Measurements from ENCODE around the gene TLE5.
"Not testable (repeated sequence)": the region's sequence is repeated elsewhere in the genome, so short reads cannot be mapped to it uniquely, and the experiment has no call there.

TLE5 gene

GRCh38 chr19:3013263-3013725, 49.0 kb downstream of the TLE5 start:
- peaks cover 8% of the 10 kb centered on the region for H3K36me3 ChIP-seq (ENCODE audit: control insufficient read depth, insufficient read depth, low read length)

GRCh38 chr19:3012621-3013262, 49.6 kb downstream of the TLE5 start:
- H3K36me3 ChIP-seq (ENCODE audit: control insufficient read depth, insufficient read depth, low read length) = peaks cover 8% of the 10 kb centered on the region

More at GRCh38 chr19:3013263-3013725, 49.0 kb downstream of the TLE5 start:
- H3K4me1 ChIP-seq (ENCODE audit: control insufficient read depth, insufficient read depth, low read length, poor library complexity, severe bottlenecking) = no peaks in the 10 kb centered on the region
- no peak overlapping the region for H3K27ac ChIP-seq (ENCODE audit: insufficient read depth, low read length, poor library complexity, severe bottlenecking)
- no peaks in the 10 kb centered on the region for H3K27me3 ChIP-seq (replicated peaks; ENCODE audit: control insufficient read depth, insufficient read depth, low read length, poor library complexity, severe bottlenecking)
- no peaks in the 10 kb centered on the region for H3K9me3 ChIP-seq (ENCODE audit: control insufficient read depth, low read length)
- H3K4me3 ChIP-seq (ENCODE audit: insufficient read depth, low read depth, low read length, poor library complexity, severe bottlenecking) = no peak overlapping the region
- DNase-seq = no peak

GRCh38 chr19:3012059-3012458, 50.2 kb downstream of the TLE5 start:
- not testable (repeated sequence) for H3K9me3 ChIP-seq (ENCODE audit: control insufficient read depth, low read length); H3K27ac ChIP-seq (ENCODE audit: insufficient read depth, low read length, poor library complexity, severe bottlenecking); H3K36me3 ChIP-seq (ENCODE audit: control insufficient read depth, insufficient read depth, low read length); H3K4me1 ChIP-seq (ENCODE audit: control insufficient read depth, insufficient read depth, low read length, poor library complexity, severe bottlenecking); DNase-seq; H3K4me3 ChIP-seq (ENCODE audit: insufficient read depth, low read depth, low read length, poor library complexity, severe bottlenecking); H3K27me3 ChIP-seq (replicated peaks; ENCODE audit: control insufficient read depth, insufficient read depth, low read length, poor library complexity, severe bottlenecking)

More at GRCh38 chr19:3012621-3013262, 49.6 kb downstream of the TLE5 start:
- DNase-seq = no peak
- Histone ChIP-seq H3K9me3 (ENCODE audit: control insufficient read depth, low read length) (no peaks in the 10 kb centered on the region), H3K27ac (ENCODE audit: insufficient read depth, low read length, poor library complexity, severe bottlenecking) (no peak overlapping the region), H3K4me3 (ENCODE audit: insufficient read depth, low read depth, low read length, poor library complexity, severe bottlenecking) (no peak overlapping the region), H3K27me3 (replicated peaks; ENCODE audit: control insufficient read depth, insufficient read depth, low read length, poor library complexity, severe bottlenecking) (no peaks in the 10 kb centered on the region), H3K4me1 (ENCODE audit: control insufficient read depth, insufficient read depth, low read length, poor library complexity, severe bottlenecking) (no peaks in the 10 kb centered on the region)

- no peaks in the 10 kb centered on the region for H3K4me1 ChIP-seq (ENCODE audit: control insufficient read depth, insufficient read depth, low read length, poor library complexity, severe bottlenecking)
- H3K27me3 ChIP-seq (replicated peaks; ENCODE audit: control insufficient read depth, insufficient read depth, low read length, poor library complexity, severe bottlenecking) = no peaks in the 10 kb centered on the region
- H3K27ac ChIP-seq (ENCODE audit: insufficient read depth, low read length, poor library complexity, severe bottlenecking) = no peak overlapping the region
- no peak for DNase-seq
- no peaks in the 10 kb centered on the region for H3K9me3 ChIP-seq (ENCODE audit: control insufficient read depth, low read length)
- peaks cover 8% of the 10 kb centered on the region for H3K36me3 ChIP-seq (ENCODE audit: control insufficient read depth, insufficient read depth, low read length)
- no peak overlapping the region for H3K4me3 ChIP-seq (ENCODE audit: insufficient read depth, low read depth, low read length, poor library complexity, severe bottlenecking)
Measured at GRCh38 chr19:3010871-3011270, 51.4 kb downstream of the TLE5 start.

- DNase-seq = no peak
- Histone ChIP-seq H3K4me1 (ENCODE audit: control insufficient read depth, insufficient read depth, low read length, poor library complexity, severe bottlenecking) (no peaks in the 10 kb centered on the region), H3K9me3 (ENCODE audit: control insufficient read depth, low read length) (no peaks in the 10 kb centered on the region), H3K36me3 (ENCODE audit: control insufficient read depth, insufficient read depth, low read length) (peaks cover 8% of the 10 kb centered on the region), H3K27me3 (replicated peaks; ENCODE audit: control insufficient read depth, insufficient read depth, low read length, poor library complexity, severe bottlenecking) (no peaks in the 10 kb centered on the region), H3K4me3 (ENCODE audit: insufficient read depth, low read depth, low read length, poor library complexity, severe bottlenecking) (no peak overlapping the region), H3K27ac (ENCODE audit: insufficient read depth, low read length, poor library complexity, severe bottlenecking) (no peak overlapping the region)
Measured at GRCh38 chr19:3008994-3009393, 53.3 kb downstream of the TLE5 start.

GRCh38 chr19:3007975-3008374, 54.3 kb downstream of the TLE5 start:
- DNase-seq = no peak
- Histone ChIP-seq H3K27ac (ENCODE audit: insufficient read depth, low read length, poor library complexity, severe bottlenecking) (no peak overlapping the region), H3K27me3 (replicated peaks; ENCODE audit: control insufficient read depth, insufficient read depth, low read length, poor library complexity, severe bottlenecking) (no peaks in the 10 kb centered on the region), H3K36me3 (ENCODE audit: control insufficient read depth, insufficient read depth, low read length) (peaks cover 6% of the 10 kb centered on the region), H3K4me3 (ENCODE audit: insufficient read depth, low read depth, low read length, poor library complexity, severe bottlenecking) (no peak overlapping the region), H3K4me1 (ENCODE audit: control insufficient read depth, insufficient read depth, low read length, poor library complexity, severe bottlenecking) (no peaks in the 10 kb centered on the region), H3K9me3 (ENCODE audit: control insufficient read depth, low read length) (no peaks in the 10 kb centered on the region)

GRCh38 chr19:3006075-3006767, 56.1 kb downstream of the TLE5 start:
- H3K4me1 ChIP-seq (ENCODE audit: control insufficient read depth, insufficient read depth, low read length, poor library complexity, severe bottlenecking) = no peaks in the 10 kb centered on the region
- no peaks in the 10 kb centered on the region for H3K36me3 ChIP-seq (ENCODE audit: control insufficient read depth, insufficient read depth, low read length)
- no peak for DNase-seq
- no peak overlapping the region for H3K27ac ChIP-seq (ENCODE audit: insufficient read depth, low read length, poor library complexity, severe bottlenecking)
- H3K27me3 ChIP-seq (replicated peaks; ENCODE audit: control insufficient read depth, insufficient read depth, low read length, poor library complexity, severe bottlenecking) = no peaks in the 10 kb centered on the region
- H3K4me3 ChIP-seq (ENCODE audit: insufficient read depth, low read depth, low read length, poor library complexity, severe bottlenecking) = no peak overlapping the region
- H3K9me3 ChIP-seq (ENCODE audit: control insufficient read depth, low read length) = no peaks in the 10 kb centered on the region

- H3K36me3 ChIP-seq (ENCODE audit: control insufficient read depth, insufficient read depth, low read length) = no peaks in the 10 kb centered on the region
- no peak for DNase-seq
- no peaks in the 10 kb centered on the region for H3K4me1 ChIP-seq (ENCODE audit: control insufficient read depth, insufficient read depth, low read length, poor library complexity, severe bottlenecking)
- H3K9me3 ChIP-seq (ENCODE audit: control insufficient read depth, low read length) = no peaks in the 10 kb centered on the region
- H3K27ac ChIP-seq (ENCODE audit: insufficient read depth, low read length, poor library complexity, severe bottlenecking) = no peak overlapping the region
- H3K27me3 ChIP-seq (replicated peaks; ENCODE audit: control insufficient read depth, insufficient read depth, low read length, poor library complexity, severe bottlenecking) = no peaks in the 10 kb centered on the region
- H3K4me3 ChIP-seq (ENCODE audit: insufficient read depth, low read depth, low read length, poor library complexity, severe bottlenecking) = no peak overlapping the region
Measured at GRCh38 chr19:3005345-3005744, 57.0 kb downstream of the TLE5 start.

- Histone ChIP-seq H3K27me3 (replicated peaks; ENCODE audit: control insufficient read depth, insufficient read depth, low read length, poor library complexity, severe bottlenecking) (no peaks in the 10 kb centered on the region), H3K27ac (ENCODE audit: insufficient read depth, low read length, poor library complexity, severe bottlenecking) (no peak overlapping the region), H3K4me1 (ENCODE audit: control insufficient read depth, insufficient read depth, low read length, poor library complexity, severe bottlenecking) (no peaks in the 10 kb centered on the region), H3K4me3 (ENCODE audit: insufficient read depth, low read depth, low read length, poor library complexity, severe bottlenecking) (no peak overlapping the region), H3K9me3 (ENCODE audit: control insufficient read depth, low read length) (no peaks in the 10 kb centered on the region), H3K36me3 (ENCODE audit: control insufficient read depth, insufficient read depth, low read length) (no peaks in the 10 kb centered on the region)
- DNase-seq = no peak
Measured at GRCh38 chr19:3004522-3004921, 57.8 kb downstream of the TLE5 start.

GRCh38 chr19:3003046-3003445, 59.2 kb downstream of the TLE5 start:
- Histone ChIP-seq H3K27ac (ENCODE audit: insufficient read depth, low read length, poor library complexity, severe bottlenecking) (no peak overlapping the region), H3K4me1 (ENCODE audit: control insufficient read depth, insufficient read depth, low read length, poor library complexity, severe bottlenecking) (no peaks in the 10 kb centered on the region), H3K4me3 (ENCODE audit: insufficient read depth, low read depth, low read length, poor library complexity, severe bottlenecking) (no peak overlapping the region), H3K27me3 (replicated peaks; ENCODE audit: control insufficient read depth, insufficient read depth, low read length, poor library complexity, severe bottlenecking) (no peaks in the 10 kb centered on the region), H3K36me3 (ENCODE audit: control insufficient read depth, insufficient read depth, low read length) (no peaks in the 10 kb centered on the region), H3K9me3 (ENCODE audit: control insufficient read depth, low read length) (no peaks in the 10 kb centered on the region)
- no peak for DNase-seq
